ENCODE measurements around the gene EXT2.

DNA sequence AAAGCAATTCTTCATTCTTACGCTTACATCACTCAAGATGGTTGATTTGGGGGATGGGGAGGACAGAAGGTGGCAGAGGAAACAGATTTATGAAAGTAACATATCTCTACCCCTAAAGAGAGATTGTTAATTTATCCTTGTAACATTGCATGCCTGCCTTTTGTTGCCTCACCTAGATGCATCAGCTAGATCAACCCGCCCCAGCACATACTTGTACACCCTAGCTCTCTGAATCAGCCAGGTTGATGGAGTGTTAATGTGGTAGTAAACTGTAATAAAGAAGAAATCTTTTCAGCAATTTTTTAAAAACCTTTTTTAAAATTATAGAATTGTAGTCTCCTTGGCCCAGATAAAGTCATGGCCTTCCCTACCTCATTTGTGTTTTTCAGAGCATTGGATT lies 51.5 kb downstream of the EXT2 start:
- TF ChIP-seq CTCF (IDR thresholded peaks at IDR 0.05) (no peak), POLR2A (IDR thresholded peaks at IDR 0.05) (no peak)
